ENCODE data around the gene MYOD1.

GRCh38 chr11:17695454-17696441 lies 23.6 kb upstream of the MYOD1 start:
- TF ChIP-seq CTCF (IDR thresholded peaks at IDR 0.05; ENCODE audit: low read length), result no peak
- TF ChIP-seq EZH2phosphoT487 (IDR thresholded peaks at IDR 0.05; ENCODE audit: low read length), result no peak
- no peak for TF ChIP-seq EZH2 (optimal IDR thresholded peaks at IDR 0.05; ENCODE audit: low read depth, low read length)
